Measurements from ENCODE around the gene MYO1A.

The MYO1A gene

DNA sequence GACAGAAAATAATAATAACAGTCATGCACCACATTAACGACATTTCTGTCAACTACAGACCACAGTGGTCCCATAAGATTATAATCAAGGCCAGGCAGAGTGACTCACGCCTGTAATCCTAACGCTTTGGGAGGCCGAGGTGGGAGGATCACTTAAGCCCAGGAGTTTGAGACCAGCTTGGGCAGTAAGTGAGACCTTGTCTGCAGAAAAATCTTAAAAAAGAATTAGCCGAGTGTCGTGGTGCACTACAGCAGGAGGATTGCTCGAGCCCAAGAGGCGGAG lies 47.6 kb upstream of the MYO1A start:
- Histone ChIP-seq H3F3A (ENCODE audit: insufficient read depth, low read length) (no peaks in the 10 kb centered on the region), H4K20me1 (ENCODE audit: insufficient read depth, low read length) (no peaks in the 10 kb centered on the region), H3K27ac (ENCODE audit: low read length) (no peak overlapping the region), H3K79me2 (ENCODE audit: low read length) (no peaks in the 10 kb centered on the region), H3K9me3 (replicated peaks; ENCODE audit: insufficient read depth, low read length) (no peaks in the 10 kb centered on the region), H3K4me3 (ENCODE audit: low read length) (no peak overlapping the region), H2AFZ (ENCODE audit: low read length) (no peak overlapping the region), H3K9me2 (replicated peaks; ENCODE audit: insufficient read depth, low read length) (no peaks in the 10 kb centered on the region), H3K36me3 (replicated peaks; ENCODE audit: insufficient read depth, low read length) (no peaks in the 10 kb centered on the region), H3K27me3 (replicated peaks; ENCODE audit: insufficient read depth, low read length) (no peaks in the 10 kb centered on the region), H3K4me1 (ENCODE audit: low read length) (no peaks in the 10 kb centered on the region), H3K4me2 (ENCODE audit: low read depth, low read length) (no peak overlapping the region), H3K9ac (ENCODE audit: low read length) (no peak overlapping the region)
- no peak for DNase-seq
- no peak for TF ChIP-seq CTCF (IDR thresholded peaks at IDR 0.05; ENCODE audit: low read length)
- no peak for TF ChIP-seq EZH2 (optimal IDR thresholded peaks at IDR 0.05; ENCODE audit: low read depth, low read length)
- no peak for TF ChIP-seq EZH2phosphoT487 (IDR thresholded peaks at IDR 0.05; ENCODE audit: low read length)

DNA sequence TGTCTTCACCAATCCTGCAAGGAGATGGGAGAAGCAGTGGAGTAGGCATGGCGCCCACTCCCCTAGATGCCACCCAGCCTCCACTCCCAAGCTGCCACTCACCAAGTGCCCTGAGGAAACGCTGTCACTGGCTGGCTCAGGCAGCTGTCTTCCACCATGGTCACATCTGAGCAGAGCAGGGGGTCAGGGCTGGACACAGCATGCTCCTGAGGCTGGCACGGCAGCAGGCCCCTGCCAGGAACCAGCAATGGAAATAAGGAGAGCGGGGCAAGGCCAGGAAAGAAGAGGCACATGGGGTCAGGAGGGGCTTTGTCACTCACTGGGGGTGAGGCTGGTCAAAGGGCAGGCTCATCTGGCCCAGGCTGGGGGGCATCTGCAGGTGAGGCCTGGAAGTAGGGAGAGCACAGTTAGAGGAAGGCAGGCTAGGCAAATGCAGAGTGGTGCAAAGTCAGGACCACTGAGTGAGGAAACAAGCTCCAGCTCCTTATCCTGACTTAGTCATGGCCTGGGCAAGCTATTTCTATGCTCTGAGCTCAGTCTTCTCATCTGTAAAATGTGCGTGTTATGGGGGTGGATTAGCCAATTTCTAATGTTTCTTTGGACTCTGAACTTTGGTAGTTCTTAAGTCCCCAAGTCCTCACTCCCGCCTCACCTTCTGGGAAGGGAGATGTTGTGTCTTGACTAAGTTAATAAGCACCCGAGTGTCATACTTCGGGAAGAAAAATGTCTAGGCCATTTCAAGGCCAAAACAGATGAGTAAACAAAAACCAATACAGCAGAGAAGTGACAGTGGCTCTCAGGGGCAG lies 47.0 kb upstream of the MYO1A start:
- no peak for DNase-seq
- H3K27ac ChIP-seq (ENCODE audit: low read length), result no peak overlapping the region
- no peak overlapping the region for H2AFZ ChIP-seq (ENCODE audit: low read length)
- no peaks in the 10 kb centered on the region for H3K79me2 ChIP-seq (ENCODE audit: low read length)
- H3K9me2 ChIP-seq (replicated peaks; ENCODE audit: insufficient read depth, low read length), result no peaks in the 10 kb centered on the region
- no peak overlapping the region for H3K4me2 ChIP-seq (ENCODE audit: low read depth, low read length)
- H3K4me1 ChIP-seq (ENCODE audit: low read length), result no peaks in the 10 kb centered on the region
- H4K20me1 ChIP-seq (ENCODE audit: insufficient read depth, low read length), result no peaks in the 10 kb centered on the region
- no peaks in the 10 kb centered on the region for H3K27me3 ChIP-seq (replicated peaks; ENCODE audit: insufficient read depth, low read length)
- H3K36me3 ChIP-seq (replicated peaks; ENCODE audit: insufficient read depth, low read length), result no peaks in the 10 kb centered on the region
- TF ChIP-seq CTCF (IDR thresholded peaks at IDR 0.05; ENCODE audit: low read length) (no peak), EZH2phosphoT487 (IDR thresholded peaks at IDR 0.05; ENCODE audit: low read length) (no peak), EZH2 (optimal IDR thresholded peaks at IDR 0.05; ENCODE audit: low read depth, low read length) (no peak)
- no peaks in the 10 kb centered on the region for H3F3A ChIP-seq (ENCODE audit: insufficient read depth, low read length)
- H3K9ac ChIP-seq (ENCODE audit: low read length), result no peak overlapping the region
- no peaks in the 10 kb centered on the region for H3K9me3 ChIP-seq (replicated peaks; ENCODE audit: insufficient read depth, low read length)
- H3K4me3 ChIP-seq (ENCODE audit: low read length), result no peak overlapping the region

- Histone ChIP-seq H3K27ac (ENCODE audit: low read length) (no peak overlapping the region), H3K9me2 (replicated peaks; ENCODE audit: insufficient read depth, low read length) (no peaks in the 10 kb centered on the region), H3K9ac (ENCODE audit: low read length) (no peak overlapping the region), H3K36me3 (replicated peaks; ENCODE audit: insufficient read depth, low read length) (no peaks in the 10 kb centered on the region), H3K4me2 (ENCODE audit: low read depth, low read length) (no peak overlapping the region), H3K9me3 (replicated peaks; ENCODE audit: insufficient read depth, low read length) (no peaks in the 10 kb centered on the region), H3K4me1 (ENCODE audit: low read length) (no peaks in the 10 kb centered on the region), H3F3A (ENCODE audit: insufficient read depth, low read length) (no peaks in the 10 kb centered on the region), H2AFZ (ENCODE audit: low read length) (no peak overlapping the region), H3K79me2 (ENCODE audit: low read length) (no peaks in the 10 kb centered on the region), H4K20me1 (ENCODE audit: insufficient read depth, low read length) (no peaks in the 10 kb centered on the region), H3K4me3 (ENCODE audit: low read length) (no peak overlapping the region), H3K27me3 (replicated peaks; ENCODE audit: insufficient read depth, low read length) (no peaks in the 10 kb centered on the region)
- no peak for DNase-seq
- TF ChIP-seq EZH2 (optimal IDR thresholded peaks at IDR 0.05; ENCODE audit: low read depth, low read length), result no peak
Measured at GRCh38 chr12:57096099-57096572, 46.2 kb upstream of the MYO1A start.

GRCh38 chr12:57095440-57095839 lies 45.5 kb upstream of the MYO1A start:
- H3K9me2 ChIP-seq (replicated peaks; ENCODE audit: insufficient read depth, low read length), result no peaks in the 10 kb centered on the region
- H2AFZ ChIP-seq (ENCODE audit: low read length), result no peak overlapping the region
- no peaks in the 10 kb centered on the region for H3F3A ChIP-seq (ENCODE audit: insufficient read depth, low read length)
- H3K36me3 ChIP-seq (replicated peaks; ENCODE audit: insufficient read depth, low read length), result no peaks in the 10 kb centered on the region
- no peak overlapping the region for H3K9ac ChIP-seq (ENCODE audit: low read length)
- no peaks in the 10 kb centered on the region for H4K20me1 ChIP-seq (ENCODE audit: insufficient read depth, low read length)
- no peaks in the 10 kb centered on the region for H3K4me1 ChIP-seq (ENCODE audit: low read length)
- H3K79me2 ChIP-seq (ENCODE audit: low read length), result no peaks in the 10 kb centered on the region
- H3K4me2 ChIP-seq (ENCODE audit: low read depth, low read length), result no peak overlapping the region
- no peaks in the 10 kb centered on the region for H3K27me3 ChIP-seq (replicated peaks; ENCODE audit: insufficient read depth, low read length)
- H3K4me3 ChIP-seq (ENCODE audit: low read length), result no peak overlapping the region
- TF ChIP-seq CTCF (IDR thresholded peaks at IDR 0.05; ENCODE audit: low read length), result no peak
- no peak for TF ChIP-seq EZH2phosphoT487 (IDR thresholded peaks at IDR 0.05; ENCODE audit: low read length)
- TF ChIP-seq EZH2 (optimal IDR thresholded peaks at IDR 0.05; ENCODE audit: low read depth, low read length), result no peak
- H3K27ac ChIP-seq (ENCODE audit: low read length), result no peak overlapping the region
- H3K9me3 ChIP-seq (replicated peaks; ENCODE audit: insufficient read depth, low read length), result no peaks in the 10 kb centered on the region
- no peak for DNase-seq

Measured in MM.1S (cell line).